ENCODE data around the gene UPK1A. TPM values are rescaled to one million over a fixed set of nuclear protein-coding genes. Genes with fewer than 3 reads are reported as not detected.
"Not testable (repeated sequence)": the region's sequence is repeated elsewhere in the genome, so short reads cannot be mapped to it uniquely, and the experiment has no call there.

The UPK1A gene
- total RNA-seq, 2 experiments from 2014 or later: 1.2 to 1.8 TPM

- ChIA-PET POLR2A (no interaction called here), CTCF (no interaction called here)
- Mint-ChIP-seq H3K4me1 (no peaks in the 10 kb centered on the region), H3K9me3 (ENCODE audit: low read depth) (no peaks in the 10 kb centered on the region), H3K27ac (peak overlapping the region; percentile 60), H3K27me3 (peaks cover 6% of the 10 kb centered on the region), H3K4me3 (no peak overlapping the region), H3K36me3 (ENCODE audit: low read depth) (peaks cover 21% of the 10 kb centered on the region)
- DNase-seq: no peak
- intact Hi-C loops (cut with DNase I, micrococcal nuclease): no loop called here
- no peak for ATAC-seq
Observed at GRCh38 chr19:35665157-35665556, 1.2 kb upstream of the UPK1A start.

- intact Hi-C loops (cut with DNase I, micrococcal nuclease): no loop called here
- peaks cover 21% of the 10 kb centered on the region for H3K36me3 Mint-ChIP-seq (ENCODE audit: low read depth)
- DNase-seq (no peak), ATAC-seq (no peak)
- no peaks in the 10 kb centered on the region for H3K9me3 Mint-ChIP-seq (ENCODE audit: low read depth)
- ChIA-PET CTCF (no interaction called here), POLR2A (no interaction called here)
- H3K4me3 Mint-ChIP-seq: no peak overlapping the region
- H3K4me1 Mint-ChIP-seq: no peaks in the 10 kb centered on the region
- peak overlapping the region; percentile 60 for H3K27ac Mint-ChIP-seq
- H3K27me3 Mint-ChIP-seq: peaks cover 7% of the 10 kb centered on the region
Observed at GRCh38 chr19:35665604-35666003, 713 bp upstream of the UPK1A start.

GRCh38 chr19:35669566-35669965 lies 3.2 kb downstream of the UPK1A start:
- H3K36me3 Mint-ChIP-seq (ENCODE audit: low read depth): peaks cover 2% of the 10 kb centered on the region
- ChIA-PET CTCF (no interaction called here), POLR2A (no interaction called here)
- peaks cover 21% of the 10 kb centered on the region for H3K27me3 Mint-ChIP-seq
- no peak overlapping the region for H3K4me3 Mint-ChIP-seq
- DNase-seq: no peak
- no peaks in the 10 kb centered on the region for H3K9me3 Mint-ChIP-seq (ENCODE audit: low read depth)
- intact Hi-C loops (cut with DNase I, micrococcal nuclease): no loop called here
- peaks cover 9% of the 10 kb centered on the region for H3K4me1 Mint-ChIP-seq
- ATAC-seq: no peak
- no peak overlapping the region for H3K27ac Mint-ChIP-seq

GRCh38 chr19:35669974-35670373 lies 3.7 kb downstream of the UPK1A start:
- Mint-ChIP-seq H3K4me1 (peaks cover 9% of the 10 kb centered on the region), H3K4me3 (no peak overlapping the region), H3K36me3 (ENCODE audit: low read depth) (peaks cover 2% of the 10 kb centered on the region), H3K27ac (no peak overlapping the region), H3K27me3 (peaks cover 21% of the 10 kb centered on the region), H3K9me3 (ENCODE audit: low read depth) (no peaks in the 10 kb centered on the region)
- intact Hi-C loops (cut with DNase I, micrococcal nuclease): no loop called here
- DNase-seq: no peak
- ChIA-PET POLR2A (no interaction called here), CTCF (no interaction called here)
- ATAC-seq: no peak

- POLR2A ChIA-PET: no interaction called here
- intact Hi-C loops (cut with DNase I, micrococcal nuclease): no loop called here
- H3K27me3 Mint-ChIP-seq: peaks cover 21% of the 10 kb centered on the region
- H3K4me1 Mint-ChIP-seq: peaks cover 9% of the 10 kb centered on the region
- no peak for ATAC-seq
- CTCF ChIA-PET: no interaction called here
- no peak overlapping the region for H3K27ac Mint-ChIP-seq
- no peaks in the 10 kb centered on the region for H3K36me3 Mint-ChIP-seq (ENCODE audit: low read depth)
- DNase-seq: no peak
- H3K9me3 Mint-ChIP-seq (ENCODE audit: low read depth): no peaks in the 10 kb centered on the region
- no peak overlapping the region for H3K4me3 Mint-ChIP-seq
Observed at GRCh38 chr19:35670686-35671085, 4.4 kb downstream of the UPK1A start.

- H3K4me1 Mint-ChIP-seq: peaks cover 9% of the 10 kb centered on the region
- no peak overlapping the region for H3K4me3 Mint-ChIP-seq
- no peak overlapping the region for H3K27ac Mint-ChIP-seq
- H3K36me3 Mint-ChIP-seq (ENCODE audit: low read depth): no peaks in the 10 kb centered on the region
- ChIA-PET POLR2A (interaction anchor here (0.7 kb wide), 1 partner anchor 15 kb away, joined by 3 read pairs; no protein-coding TSS in a partner anchor), CTCF (interaction anchor here (0.8 kb wide), 1 partner anchor 23 kb away, joined by 3 read pairs; no protein-coding TSS in a partner anchor)
- intact Hi-C loops (cut with DNase I, micrococcal nuclease): loop anchor here in 1 of 2 experiments (2.0 kb wide), 1 partner anchor 59 kb away; the partner anchor contains the start of gene HAUS5
- peaks cover 25% of the 10 kb centered on the region for H3K27me3 Mint-ChIP-seq
- ATAC-seq (no peak), DNase-seq (no peak)
- no peaks in the 10 kb centered on the region for H3K9me3 Mint-ChIP-seq (ENCODE audit: low read depth)
Observed at GRCh38 chr19:35671818-35672217, 5.5 kb downstream of the UPK1A start.

GRCh38 chr19:35673121-35673804 lies 6.9 kb downstream of the UPK1A start:
- intact Hi-C loops (cut with DNase I, micrococcal nuclease): loop anchor here in 1 of 2 experiments (1.0 to 2.0 kb wide), 2 partner anchors 44 to 60 kb away; partner anchors contain the start of gene HAUS5
- ChIA-PET POLR2A (interaction anchor here (0.6 kb wide), 1 partner anchor 45 kb away, joined by 3 read pairs; no protein-coding TSS in a partner anchor), CTCF (interaction anchor here (0.5 to 1.2 kb wide), 3 partner anchors 16 to 235 kb away, joined by 3 read pairs; no protein-coding TSS in a partner anchor)
- Mint-ChIP-seq H3K4me3 (peak overlapping the region; percentile 71), H3K36me3 (ENCODE audit: low read depth) (no peaks in the 10 kb centered on the region), H3K9me3 (ENCODE audit: low read depth) (no peaks in the 10 kb centered on the region), H3K27ac (no peak overlapping the region), H3K27me3 (peaks cover 25% of the 10 kb centered on the region), H3K4me1 (peaks cover 9% of the 10 kb centered on the region)
- ATAC-seq (peak; percentile 90), DNase-seq (peak; percentile 83)

GRCh38 chr19:35675589-35676140 lies 9.3 kb downstream of the UPK1A start:
- ATAC-seq: no peak
- H3K36me3 Mint-ChIP-seq (ENCODE audit: low read depth): no peaks in the 10 kb centered on the region
- CTCF ChIA-PET: interaction anchor here (0.6 kb wide), 1 partner anchor 27 kb away, joined by 3 read pairs; the partner anchor contains the start of gene COX6B1
- DNase-seq: no peak
- peaks cover 17% of the 10 kb centered on the region for H3K27me3 Mint-ChIP-seq
- peaks cover 9% of the 10 kb centered on the region for H3K4me1 Mint-ChIP-seq
- POLR2A ChIA-PET: no interaction called here
- H3K9me3 Mint-ChIP-seq (ENCODE audit: low read depth): no peaks in the 10 kb centered on the region
- H3K4me3 Mint-ChIP-seq: no peak overlapping the region
- intact Hi-C loops (cut with DNase I, micrococcal nuclease): no loop called here
- no peak overlapping the region for H3K27ac Mint-ChIP-seq

GRCh38 chr19:35689836-35690235 lies 23.5 kb downstream of the UPK1A start:
- Mint-ChIP-seq H3K36me3 (ENCODE audit: low read depth) (no peaks in the 10 kb centered on the region), H3K4me1 (peaks cover 8% of the 10 kb centered on the region), H3K9me3 (ENCODE audit: low read depth) (no peaks in the 10 kb centered on the region), H3K27me3 (no peaks in the 10 kb centered on the region), H3K4me3 (no peak overlapping the region), H3K27ac (no peak overlapping the region)
- intact Hi-C loops (cut with DNase I, micrococcal nuclease): loop anchor here (5.0 kb wide), 3 partner anchors 143 to 192 kb away; partner anchors contain the start of gene TMEM147 (in 1 of the 2)
- POLR2A ChIA-PET: no interaction called here
- DNase-seq: no peak
- no peak for ATAC-seq
- CTCF ChIA-PET: interaction anchor here (0.7 to 1.2 kb wide), 2 partner anchors 23 to 24 kb away, joined by 3 to 4 read pairs; partner anchors contain the start of gene UPK1A

GRCh38 chr19:35691106-35691505 lies 24.8 kb downstream of the UPK1A start:
- H3K4me1 Mint-ChIP-seq; H3K27ac Mint-ChIP-seq; H3K9me3 Mint-ChIP-seq (ENCODE audit: low read depth); DNase-seq; H3K36me3 Mint-ChIP-seq (ENCODE audit: low read depth); ATAC-seq; H3K4me3 Mint-ChIP-seq; H3K27me3 Mint-ChIP-seq; POLR2A ChIA-PET: not testable (repeated sequence)
- CTCF ChIA-PET: interaction anchor here (0.6 to 9.5 kb wide), 2 partner anchors 21 to 283 kb away, joined by 3 to 106 read pairs; no protein-coding TSS in a partner anchor
- intact Hi-C loops (cut with DNase I, micrococcal nuclease): loop anchor here (5.0 kb wide), 3 partner anchors 144 to 191 kb away; partner anchors contain the start of gene TMEM147 (in 1 of the 2)

GRCh38 chr19:35692010-35692409 lies 25.7 kb downstream of the UPK1A start:
- no peak for ATAC-seq
- no peaks in the 10 kb centered on the region for H3K27me3 Mint-ChIP-seq
- no peaks in the 10 kb centered on the region for H3K9me3 Mint-ChIP-seq (ENCODE audit: low read depth)
- intact Hi-C loops (cut with DNase I, micrococcal nuclease): loop anchor here (2.0 to 5.0 kb wide), 4 partner anchors 49 to 190 kb away; partner anchors contain the start of gene TMEM147 (in 1 of the 2)
- ChIA-PET POLR2A (interaction anchor here (0.7 kb wide), 1 partner anchor 10 kb away, joined by 13 read pairs; no protein-coding TSS in a partner anchor), CTCF (interaction anchor here (0.6 to 9.5 kb wide), 5 partner anchors 20 to 330 kb away, joined by 3 to 106 read pairs (median 5); no protein-coding TSS in a partner anchor)
- H3K36me3 Mint-ChIP-seq (ENCODE audit: low read depth): no peaks in the 10 kb centered on the region
- H3K27ac Mint-ChIP-seq: no peak overlapping the region
- DNase-seq: no peak
- H3K4me3 Mint-ChIP-seq: no peak overlapping the region
- peaks cover 16% of the 10 kb centered on the region for H3K4me1 Mint-ChIP-seq

Measured in activated CD4-positive, alpha-beta T cell treated with anti-CD3 and anti-CD28 coated beads for 36 hours (primary cell).